ENCODE data around the gene DDX42.
"Not testable (repeated sequence)": the region's sequence is repeated elsewhere in the genome, so short reads cannot be mapped to it uniquely, and the experiment has no call there.

The DDX42 gene

DNA sequence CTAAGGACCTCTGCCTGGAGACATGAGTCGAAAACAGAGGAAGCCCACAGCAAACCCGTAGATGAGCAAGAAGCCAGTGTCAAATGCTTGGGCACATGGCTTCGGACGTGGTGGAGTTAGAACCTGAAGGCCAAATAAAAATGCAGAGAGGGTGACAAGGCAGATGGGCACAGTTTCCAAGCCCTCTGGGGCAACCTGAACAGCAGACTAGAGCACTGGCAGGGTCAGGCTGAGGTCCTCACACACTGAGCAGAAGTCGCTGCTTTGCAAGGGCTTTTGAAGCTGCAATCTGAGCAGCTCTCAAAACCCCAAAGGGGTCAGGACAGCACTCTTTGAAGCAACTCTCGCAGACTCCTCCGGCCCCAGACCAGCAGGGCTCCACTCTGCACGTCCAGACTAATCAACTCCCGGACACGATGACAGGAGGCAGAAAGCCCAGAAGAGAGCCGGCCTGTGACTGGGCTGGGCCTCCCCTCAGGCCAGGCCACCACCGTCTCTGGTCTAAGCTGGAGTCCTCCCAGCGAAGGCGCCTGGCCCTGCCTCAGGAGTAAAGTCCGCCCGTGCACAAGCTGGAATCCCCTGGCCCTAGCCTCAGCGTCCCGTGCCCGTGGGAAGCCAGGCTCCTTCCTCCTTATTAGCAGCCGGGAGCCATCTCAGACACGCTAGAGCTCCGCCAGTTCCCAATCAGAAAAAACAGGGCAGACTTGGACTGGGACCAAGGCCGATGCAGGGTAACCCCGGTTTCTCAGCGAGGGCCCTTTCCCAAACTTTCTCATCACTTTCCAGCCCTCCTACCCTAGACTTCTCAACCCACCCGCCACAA lies 67.6 kb downstream of the DDX42 start:
- DNase-seq = peak; percentile 33

GRCh38 chr17:63842173-63842539 lies 68.2 kb downstream of the DDX42 start:
- DNase-seq = no peak

DNA sequence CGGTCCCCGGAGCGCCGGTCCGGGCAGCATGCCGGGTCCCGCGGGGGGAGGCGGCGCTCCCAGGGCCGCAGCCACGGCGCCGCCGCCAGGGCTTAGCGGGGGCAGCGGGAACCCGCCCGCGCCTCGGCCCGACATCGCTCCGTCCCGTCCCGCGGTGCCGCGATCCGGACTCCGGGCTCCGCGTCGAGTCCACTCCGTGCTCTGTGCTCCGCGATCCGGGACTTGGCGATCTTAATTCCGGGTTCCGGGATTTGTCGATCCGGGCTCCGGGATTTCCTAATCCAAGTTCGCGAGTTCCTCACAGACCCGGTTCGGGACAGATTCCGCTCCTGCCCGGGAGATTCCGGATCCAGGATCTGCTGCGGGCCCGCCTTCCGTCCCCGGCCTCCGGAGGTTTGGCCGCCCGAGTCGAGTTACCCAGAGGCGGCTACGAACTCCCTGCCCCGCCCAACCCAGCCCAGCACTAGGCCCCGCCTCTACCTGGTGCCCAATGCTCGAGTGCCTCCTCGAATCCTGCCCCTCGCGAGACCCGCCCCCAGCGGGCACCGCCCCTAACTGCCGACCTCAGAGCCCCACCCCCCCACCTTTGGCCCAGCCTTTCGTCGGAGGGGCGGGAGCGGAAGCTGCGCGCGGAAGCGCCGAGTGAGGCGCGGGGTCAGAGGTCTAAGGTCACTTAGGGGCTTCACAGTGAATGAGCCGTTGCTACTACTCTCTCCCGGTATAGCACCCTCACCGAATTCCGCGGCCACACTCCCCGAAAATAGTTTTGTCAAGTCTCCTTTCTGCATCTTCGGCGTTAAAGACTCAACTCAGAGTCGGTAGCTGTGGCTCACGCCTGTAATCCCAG lies 68.8 kb downstream of the DDX42 start, which contains the start of gene SMARCD2:
TSS of gene SMARCD2 (minus strand) at position 146 of the 847 bp plus-strand sequence. CDS start at position 135, 11 bp downstream.
- peak; percentile 98 for DNase-seq

DNA sequence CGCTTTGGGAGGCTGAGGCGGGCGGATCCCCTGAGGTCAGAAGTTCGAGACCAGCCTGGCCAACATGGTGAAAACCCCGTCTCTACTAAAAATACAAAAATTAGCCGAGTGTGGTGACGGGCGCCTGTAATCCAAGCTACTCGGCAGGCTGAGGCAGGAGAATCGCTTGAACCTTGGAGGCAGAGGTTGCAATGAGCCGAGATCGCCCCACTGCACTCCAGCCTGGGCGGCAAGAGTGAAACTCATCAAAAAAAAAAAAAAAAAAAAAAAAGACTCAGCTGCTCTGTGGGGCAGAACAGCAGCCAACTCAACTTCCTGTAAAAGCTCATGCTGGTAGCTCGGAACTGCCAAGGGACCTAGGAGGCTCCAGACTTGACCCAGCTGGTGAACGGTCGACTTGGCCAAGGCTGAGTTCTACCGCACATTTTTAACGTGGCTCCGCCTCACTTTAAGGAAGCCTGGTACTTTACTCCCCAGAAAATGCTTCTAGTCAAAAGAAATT lies 69.5 kb downstream of the DDX42 start:
- not testable (repeated sequence) for DNase-seq

DNA sequence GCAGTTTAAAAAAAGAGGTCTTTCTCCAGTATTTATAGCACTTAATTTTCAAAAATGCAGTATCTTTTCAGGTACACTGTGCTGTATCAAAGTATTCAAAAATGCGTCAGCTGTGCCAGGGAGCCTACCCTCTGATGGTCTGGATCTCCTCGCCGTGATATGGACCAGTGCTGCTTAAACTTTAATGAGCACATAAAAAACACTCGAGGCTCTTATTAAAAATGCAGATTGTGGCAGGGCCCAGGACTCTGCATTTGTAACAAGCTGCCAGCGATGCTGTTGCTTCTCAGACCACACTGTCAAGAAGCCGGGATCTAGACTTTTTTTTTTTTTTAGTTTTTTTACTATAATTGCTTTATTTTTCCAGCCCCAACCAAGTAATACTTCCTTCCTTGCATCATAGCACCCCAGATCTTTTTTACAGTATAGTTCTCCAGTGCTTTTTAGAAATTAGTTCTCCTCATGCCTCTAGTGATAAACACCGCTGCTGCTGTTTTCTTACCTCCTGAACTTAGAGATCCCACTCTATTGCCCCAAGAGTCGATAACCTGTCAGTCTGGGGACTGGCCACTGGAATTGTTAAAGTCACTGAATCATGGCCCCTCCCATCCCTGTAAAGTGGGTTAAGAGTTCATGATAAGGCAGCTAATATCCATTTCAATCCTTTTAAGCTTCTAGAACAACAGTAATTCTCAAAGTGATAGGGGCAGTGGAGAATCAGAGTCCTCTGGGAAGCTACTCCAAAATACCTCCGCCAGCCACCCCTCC lies 70.1 kb downstream of the DDX42 start:
- DNase-seq = no peak

DNA sequence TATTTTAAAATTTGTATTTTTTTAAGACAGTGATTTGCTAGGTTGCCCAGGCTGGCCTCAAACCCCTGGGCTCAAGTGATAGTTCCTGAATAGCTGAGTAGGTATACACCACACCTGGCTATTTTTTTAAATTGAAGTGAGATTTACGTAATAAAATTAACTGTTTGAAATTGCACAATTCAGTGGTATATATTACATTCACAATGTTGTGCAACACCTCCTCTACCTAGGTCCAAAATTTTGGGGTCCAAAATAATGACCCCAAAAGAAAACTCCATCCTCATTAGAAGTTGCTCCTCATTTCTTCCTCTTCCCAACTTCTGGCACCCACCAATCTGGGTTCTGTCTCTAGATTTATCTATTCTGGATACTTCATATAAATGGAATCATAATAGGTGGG lies 71.5 kb downstream of the DDX42 start:
- DNase-seq = no peak

DNA sequence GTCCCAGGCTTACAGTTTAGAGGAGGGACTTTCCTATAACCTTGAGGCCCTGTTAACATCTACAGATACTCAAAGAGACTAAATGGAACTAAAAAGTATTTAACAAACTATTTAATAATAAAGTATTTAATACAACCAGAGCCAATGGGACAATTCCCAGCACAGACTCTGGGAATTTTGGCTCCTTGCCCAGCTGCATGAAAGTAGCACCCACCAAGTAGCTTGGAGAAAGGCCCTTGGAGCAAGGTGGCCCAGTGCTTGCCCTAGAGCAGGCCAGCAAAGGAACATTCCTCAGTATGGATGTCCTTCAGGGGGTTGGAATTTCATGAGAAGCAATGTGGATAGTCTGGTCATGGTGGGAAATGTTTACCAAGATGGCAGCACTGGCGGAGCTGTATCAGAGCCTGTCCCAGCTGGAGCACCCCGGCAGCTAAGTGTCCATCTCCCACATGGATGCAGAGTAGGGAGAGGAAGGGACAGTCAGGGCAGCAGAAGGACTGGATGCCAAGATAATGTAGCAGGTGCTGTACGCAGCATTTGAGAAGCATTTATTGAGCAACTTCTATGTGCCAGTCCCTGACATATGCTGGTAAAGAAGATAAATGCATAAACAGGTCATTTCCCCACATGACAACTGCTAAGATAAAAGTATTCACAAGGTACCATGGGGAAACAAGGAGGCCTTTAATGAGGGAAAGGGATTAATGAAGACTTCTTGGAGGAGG lies 73.7 kb downstream of the DDX42 start:
- DNase-seq = no peak

DNA sequence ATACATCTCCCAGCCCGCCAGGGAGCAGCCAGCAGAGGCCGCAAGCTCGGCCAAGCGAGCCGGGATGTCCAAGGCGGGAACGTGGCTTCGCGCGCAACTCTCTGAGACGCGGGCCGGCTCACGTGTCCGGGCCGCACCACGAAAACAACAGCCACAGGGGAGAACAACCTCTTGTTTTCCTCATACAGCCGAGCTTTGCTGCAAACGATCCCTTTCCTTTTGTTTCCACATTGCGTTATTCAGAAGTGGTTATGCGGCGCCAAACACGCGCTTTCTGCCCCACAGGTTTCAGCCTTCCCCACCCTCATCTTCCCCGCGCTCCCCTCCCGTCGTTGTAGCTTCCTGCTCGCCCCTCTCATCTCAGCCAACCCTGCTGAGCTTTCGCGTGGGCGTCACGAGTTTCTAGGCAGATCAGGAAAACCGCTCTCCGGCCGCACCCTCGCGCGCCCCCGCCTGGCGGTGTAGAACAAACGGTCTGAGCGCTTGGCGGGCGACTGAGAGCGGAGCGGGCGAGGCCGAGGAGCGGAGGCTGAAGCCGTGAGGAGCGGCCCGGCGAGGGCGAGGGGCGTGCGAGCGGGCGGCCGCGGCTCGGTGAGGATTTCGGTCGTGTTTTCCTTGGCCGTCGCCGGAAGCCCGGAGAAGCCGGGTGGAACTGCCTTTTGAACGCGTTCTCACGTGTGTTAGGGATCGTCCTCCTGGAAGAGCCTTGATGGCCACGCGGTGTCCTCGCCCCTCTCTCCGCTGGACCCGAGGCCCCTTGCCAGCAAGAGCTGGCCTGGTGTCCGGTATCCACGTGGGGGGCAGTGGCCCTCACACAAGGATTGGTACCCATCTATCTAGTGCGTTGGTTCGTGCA lies 75.1 kb downstream of the DDX42 start:
- no peak for DNase-seq

DNA sequence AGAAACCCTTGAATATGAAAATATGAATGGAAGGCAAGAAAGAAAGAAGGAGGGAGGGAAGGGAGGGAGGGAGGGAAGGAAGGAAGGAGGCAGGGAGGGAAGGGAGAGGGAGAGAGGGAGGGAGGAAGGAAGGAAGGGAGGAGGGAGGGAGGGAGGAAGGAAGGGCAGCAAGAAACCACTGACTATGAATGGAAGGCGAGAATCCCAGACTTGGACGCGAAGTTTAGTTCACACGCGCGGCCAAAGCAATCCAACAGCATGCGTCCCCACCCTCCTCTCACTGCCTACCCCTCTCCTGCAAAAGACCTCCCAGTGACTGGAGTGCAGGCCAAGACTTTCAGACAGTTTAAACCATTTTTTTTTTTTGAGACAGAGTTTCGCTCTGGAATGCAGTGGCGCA lies 76.4 kb downstream of the DDX42 start:
- DNase-seq = no peak

DNA sequence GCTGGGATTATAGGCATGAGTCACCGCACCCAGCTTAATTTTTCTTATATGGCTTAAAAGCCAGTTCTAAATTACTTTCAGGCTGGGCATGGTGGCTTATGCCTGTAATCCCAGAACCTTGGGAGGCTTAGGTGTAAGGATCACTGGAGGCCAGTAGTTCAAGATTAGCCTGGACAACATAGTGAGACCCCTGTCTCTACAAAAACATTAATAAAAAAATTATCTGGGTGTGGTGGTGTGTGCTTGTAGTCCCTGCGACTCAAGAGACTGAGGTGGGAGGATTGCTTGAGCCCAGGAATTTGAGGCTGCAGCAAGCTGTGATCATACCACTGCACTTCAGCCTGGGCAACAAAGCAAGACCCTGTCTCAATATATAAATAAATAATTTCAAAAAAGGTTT lies 79.3 kb downstream of the DDX42 start:
- DNase-seq = no peak

DNA sequence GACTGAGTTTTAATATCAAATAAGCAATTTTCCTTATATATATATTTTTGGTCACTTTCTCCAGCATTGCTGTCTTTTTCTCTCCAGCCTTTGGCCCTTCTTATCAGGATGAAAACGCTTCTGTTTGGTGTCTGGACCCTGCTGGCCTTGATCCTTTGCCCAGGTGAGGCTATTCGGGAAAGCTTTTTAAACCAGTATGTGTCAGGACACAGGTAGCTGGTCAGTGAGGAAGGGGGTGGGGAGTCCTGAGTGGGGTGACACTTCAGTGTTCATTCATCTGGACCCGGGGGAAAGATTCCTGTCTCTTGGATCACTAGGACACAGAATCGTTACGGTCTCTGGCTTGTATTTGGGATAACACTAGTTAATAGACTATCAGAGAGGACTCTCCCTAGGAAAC lies 80.7 kb downstream of the DDX42 start:
- no peak for DNase-seq

GRCh38 chr17:63855185-63855584 lies 81.2 kb downstream of the DDX42 start:
- no peak for DNase-seq

DNA sequence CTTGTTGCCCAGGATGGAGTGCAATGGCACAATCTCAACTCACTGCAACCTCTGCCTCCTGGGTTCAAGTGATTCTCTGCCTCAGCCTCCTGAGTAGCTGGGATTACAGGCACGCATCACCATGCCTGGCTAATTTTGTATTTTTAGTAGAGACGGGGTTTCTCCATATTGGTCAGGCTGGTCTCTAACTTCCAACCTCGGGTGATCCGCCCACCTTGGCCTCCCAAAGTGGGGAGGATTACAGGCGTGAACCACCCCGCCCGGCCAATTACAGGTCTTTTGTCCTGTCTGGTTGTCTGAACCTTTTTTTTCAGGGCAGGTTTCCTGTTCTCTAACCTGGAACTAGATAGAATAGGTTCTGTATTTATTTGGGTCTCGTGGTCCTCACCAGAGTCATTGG lies 82.5 kb downstream of the DDX42 start:
- not testable (repeated sequence) for DNase-seq

GRCh38 chr17:63859257-63859656 lies 85.3 kb downstream of the DDX42 start:
- no peak for DNase-seq

DNA sequence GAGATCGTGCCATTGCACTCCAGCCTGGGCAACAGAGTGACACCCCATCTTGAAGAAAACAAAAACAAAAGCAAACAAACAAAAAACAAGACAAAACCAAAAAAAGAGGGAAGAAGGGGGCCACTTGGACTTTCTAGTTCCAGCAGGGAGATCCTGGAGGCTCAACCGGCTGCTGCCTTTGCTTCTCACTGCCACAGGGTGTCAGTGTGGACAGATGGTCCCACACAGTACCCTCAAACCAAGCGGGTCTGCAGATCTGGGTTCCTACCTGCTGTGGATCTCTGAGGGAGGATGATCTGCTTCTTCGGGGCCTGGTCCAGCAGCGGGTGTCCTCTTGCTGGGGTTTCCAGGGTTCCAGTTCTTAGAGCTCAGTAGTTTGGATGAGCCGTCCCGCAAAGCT lies 92.7 kb downstream of the DDX42 start:
- DNase-seq = not testable (repeated sequence)

Data from NCI-H510A treated with DMSO at 0.1 percent for 48 hours (cell line).